Panc1 (cell line): ENCODE data around the gene LINC00632. TPM values are rescaled to one million over a fixed set of nuclear protein-coding genes. Genes with fewer than 3 reads are reported as not detected.

ENCODE experiments used
- ATAC-seq: fragments of 200-7000 bp; cut with Tn5 transposase; 2 replicates; pipeline ENCODE4 v1.9.1; 2020; ENCODE audit warnings: mild to moderate bottlenecking, moderate library complexity
- BruUV-seq: library from RNA; stranded (reverse); fragments of 400-500 nt; replicated peaks from 2 replicates; lab custom pipeline; 2021; lab: Mats Ljungman, UMichigan
- CTCF ChIA-PET: fragments of 300-600 bp; sonication (Branson Sonifier 250); formaldehyde crosslinking; loops from one replicate; lab custom pipeline; 2022; ENCODE audit warnings: antibody characterized with exemption; lab: Charles Lee
- POLR2A ChIA-PET: fragments of 300-600 bp; sonication (Branson Sonifier 250); formaldehyde crosslinking; loops from one replicate; lab custom pipeline; 2022; ENCODE audit warnings: antibody characterized with exemption; lab: Charles Lee
- DNase-seq: peaks from one replicate; pipeline ENCODE4 v3.0.0-alpha.2; 2010; ENCODE audit warnings: low read depth, low spot score
- H3K27ac ChIP-seq: 2 replicates; pipeline ENCODE4 v1.5.1; 2011; ENCODE audit warnings: mild to moderate bottlenecking, low read length, inconsistent platforms
- H3K27me3 ChIP-seq: fragments of 200-500 bp; sonication (Bioruptor generic); 2 replicates; pipeline ENCODE4 v1.6.0; 2014; ENCODE audit warnings: low read length, inconsistent platforms; ENCODE audit not compliant: control insufficient read depth, insufficient read depth
- H3K36me3 ChIP-seq: fragments of 200-500 bp; sonication (Bioruptor generic); 2 replicates; pipeline ENCODE4 v1.5.1; 2014; ENCODE audit warnings: inconsistent platforms, mild to moderate bottlenecking, low read length, moderate library complexity; ENCODE audit not compliant: control insufficient read depth, insufficient read depth
- H3K4me1 ChIP-seq: 2 replicates; pipeline ENCODE4 v1.5.1; 2011; ENCODE audit warnings: inconsistent platforms, mild to moderate bottlenecking, low read length, moderate library complexity; ENCODE audit not compliant: control insufficient read depth, insufficient read depth
- H3K4me3 ChIP-seq, 2 experiments: 2 replicates each; pipeline ENCODE4 v1.5.1; 2011 to 2012; ENCODE audit warnings: low read depth in 2 of 2, low read length in 2 of 2, mild to moderate bottlenecking in 2 of 2, inconsistent platforms in 1 of 2, moderate library complexity in 1 of 2
- H3K9me3 ChIP-seq: fragments of 200-500 bp; sonication (Bioruptor generic); 2 replicates; pipeline ENCODE4 v1.5.1; 2014; ENCODE audit warnings: low read depth, mild to moderate bottlenecking, inconsistent platforms, low read length, moderate library complexity; ENCODE audit not compliant: control insufficient read depth, insufficient read depth
- POLR2AphosphoS5 ChIP-seq: IDR thresholded peaks from 2 replicates; pipeline ENCODE4 v1.6.1; 2012; ENCODE audit warnings: mild to moderate bottlenecking, low read depth, low read length, moderate library complexity
- SIN3A ChIP-seq: IDR thresholded peaks from 2 replicates; pipeline ENCODE4 v1.6.1; 2012; ENCODE audit warnings: low read depth, mild to moderate bottlenecking, low read length, moderate library complexity, borderline replicate concordance; ENCODE audit not compliant: insufficient read depth
- TCF7L2 ChIP-seq: IDR thresholded peaks from 2 replicates; pipeline ENCODE4 v1.6.1; 2011; ENCODE audit warnings: mild to moderate bottlenecking, low read depth, low read length, inconsistent platforms
- in situ Hi-C: cut with HindIII; loops from 2 replicates; pipeline ENCODE4 v1.10.0; 2016; ENCODE audit warnings: low sequenced_read_pairs, low pct_unique_long_range_greater_than_20kb
- intact Hi-C: fragments of 100-400 bp; cut with micrococcal nuclease; formaldehyde crosslinking; loops from one replicate; pipeline ENCODE4 v1.10.0; 2022; ENCODE audit not compliant: unreplicated experiment
- total RNA-seq: library from RNA; stranded (reverse); gene quantifications from one replicate; pipeline ENCODE4 v1.2.1, GENCODE V29; 2021; ENCODE audit not compliant: unreplicated experiment
- TF ChIP-seq, protein P1 (sequence below): fragments of 450-650 bp; IDR thresholded peaks from 2 replicates; pipeline ENCODE4 v1.5.1; 2017; ENCODE audit warnings: mild to moderate bottlenecking
- TF ChIP-seq, protein P2 (sequence below), 2 experiments: IDR thresholded peaks; 2 replicates each; pipeline ENCODE4 v1.6.1; 2011 to 2012; ENCODE audit warnings: low read depth in 2 of 2, control low read depth in 1 of 2, low read length in 1 of 2, mild to moderate bottlenecking in 1 of 2, moderate library complexity in 1 of 2; ENCODE audit not compliant: insufficient read depth in 1 of 2

Gene LINC00632
- total RNA-seq, 1 experiment from 2014 or later = 0.13 TPM

DNA sequence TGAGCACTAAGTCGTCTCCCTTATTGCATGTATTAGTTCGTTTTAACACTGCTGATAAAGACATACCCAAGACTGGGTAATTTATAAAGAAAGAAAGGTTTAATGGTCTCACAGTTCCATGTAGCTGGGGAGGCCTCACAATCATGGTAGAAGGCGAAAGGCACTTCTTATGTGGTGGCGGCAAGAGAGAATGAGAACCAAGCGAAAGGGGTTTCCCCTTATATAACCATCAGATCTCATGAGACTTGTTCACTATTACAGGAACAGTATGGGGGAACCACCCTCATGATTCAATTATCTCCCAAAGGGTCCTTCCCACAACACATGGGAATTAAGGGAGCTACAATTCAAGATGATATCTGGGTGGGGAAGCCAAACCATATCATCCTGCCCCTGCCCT is 85.1 kb downstream of the LINC00632 start:
- DNase-seq = no peak
- no peak for ATAC-seq
- H3K27me3 ChIP-seq = no peaks in the 10 kb centered on the region

DNA sequence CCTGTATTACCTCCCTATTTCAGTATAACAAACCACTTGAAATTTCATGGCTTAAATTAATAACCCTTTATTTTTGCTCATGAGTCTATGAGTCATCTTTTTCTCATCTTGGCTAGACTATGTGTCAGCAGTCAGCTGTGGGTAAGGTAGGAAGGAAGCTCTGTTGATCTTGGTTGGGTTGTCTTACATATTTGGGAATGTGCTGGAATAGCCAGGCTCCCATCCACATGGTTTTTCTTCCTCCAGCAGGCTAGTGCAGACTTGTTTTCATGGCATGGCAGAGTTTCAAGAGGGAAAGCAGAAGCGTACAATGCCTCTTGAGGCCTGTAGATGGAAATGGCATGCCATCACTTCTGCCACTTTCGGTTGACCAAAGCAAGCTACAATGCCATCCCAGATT is 89.7 kb downstream of the LINC00632 start:
- DNase-seq (no peak), ATAC-seq (no peak)
- no peaks in the 10 kb centered on the region for H3K4me1 ChIP-seq
- no peaks in the 10 kb centered on the region for H3K9me3 ChIP-seq
- intact Hi-C loops (no loop called here), in situ Hi-C loops (no loop called here)
- no TSS peak for BruUV-seq
- no peak overlapping the region for H3K4me3 ChIP-seq
- CTCF ChIA-PET = no interaction called here
- no peak for TF ChIP-seq SIN3A
- TF ChIP-seq, protein P1, sequence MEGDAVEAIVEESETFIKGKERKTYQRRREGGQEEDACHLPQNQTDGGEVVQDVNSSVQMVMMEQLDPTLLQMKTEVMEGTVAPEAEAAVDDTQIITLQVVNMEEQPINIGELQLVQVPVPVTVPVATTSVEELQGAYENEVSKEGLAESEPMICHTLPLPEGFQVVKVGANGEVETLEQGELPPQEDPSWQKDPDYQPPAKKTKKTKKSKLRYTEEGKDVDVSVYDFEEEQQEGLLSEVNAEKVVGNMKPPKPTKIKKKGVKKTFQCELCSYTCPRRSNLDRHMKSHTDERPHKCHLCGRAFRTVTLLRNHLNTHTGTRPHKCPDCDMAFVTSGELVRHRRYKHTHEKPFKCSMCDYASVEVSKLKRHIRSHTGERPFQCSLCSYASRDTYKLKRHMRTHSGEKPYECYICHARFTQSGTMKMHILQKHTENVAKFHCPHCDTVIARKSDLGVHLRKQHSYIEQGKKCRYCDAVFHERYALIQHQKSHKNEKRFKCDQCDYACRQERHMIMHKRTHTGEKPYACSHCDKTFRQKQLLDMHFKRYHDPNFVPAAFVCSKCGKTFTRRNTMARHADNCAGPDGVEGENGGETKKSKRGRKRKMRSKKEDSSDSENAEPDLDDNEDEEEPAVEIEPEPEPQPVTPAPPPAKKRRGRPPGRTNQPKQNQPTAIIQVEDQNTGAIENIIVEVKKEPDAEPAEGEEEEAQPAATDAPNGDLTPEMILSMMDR = no peak
- no peaks in the 10 kb centered on the region for H3K36me3 ChIP-seq
- no peak overlapping the region for H3K27ac ChIP-seq
- POLR2A ChIA-PET = no interaction called here
- H3K27me3 ChIP-seq = no peaks in the 10 kb centered on the region

More for the DNA sequence above, 85.1 kb downstream of the LINC00632 start:
- Histone ChIP-seq H3K4me1 (no peaks in the 10 kb centered on the region), H3K9me3 (no peaks in the 10 kb centered on the region), H3K4me3 (no peak overlapping the region), H3K36me3 (no peaks in the 10 kb centered on the region), H3K27ac (no peak overlapping the region)
- CTCF ChIA-PET = no interaction called here
- BruUV-seq = no TSS peak
- no peak for TF ChIP-seq TCF7L2
- TF ChIP-seq, protein P2, sequence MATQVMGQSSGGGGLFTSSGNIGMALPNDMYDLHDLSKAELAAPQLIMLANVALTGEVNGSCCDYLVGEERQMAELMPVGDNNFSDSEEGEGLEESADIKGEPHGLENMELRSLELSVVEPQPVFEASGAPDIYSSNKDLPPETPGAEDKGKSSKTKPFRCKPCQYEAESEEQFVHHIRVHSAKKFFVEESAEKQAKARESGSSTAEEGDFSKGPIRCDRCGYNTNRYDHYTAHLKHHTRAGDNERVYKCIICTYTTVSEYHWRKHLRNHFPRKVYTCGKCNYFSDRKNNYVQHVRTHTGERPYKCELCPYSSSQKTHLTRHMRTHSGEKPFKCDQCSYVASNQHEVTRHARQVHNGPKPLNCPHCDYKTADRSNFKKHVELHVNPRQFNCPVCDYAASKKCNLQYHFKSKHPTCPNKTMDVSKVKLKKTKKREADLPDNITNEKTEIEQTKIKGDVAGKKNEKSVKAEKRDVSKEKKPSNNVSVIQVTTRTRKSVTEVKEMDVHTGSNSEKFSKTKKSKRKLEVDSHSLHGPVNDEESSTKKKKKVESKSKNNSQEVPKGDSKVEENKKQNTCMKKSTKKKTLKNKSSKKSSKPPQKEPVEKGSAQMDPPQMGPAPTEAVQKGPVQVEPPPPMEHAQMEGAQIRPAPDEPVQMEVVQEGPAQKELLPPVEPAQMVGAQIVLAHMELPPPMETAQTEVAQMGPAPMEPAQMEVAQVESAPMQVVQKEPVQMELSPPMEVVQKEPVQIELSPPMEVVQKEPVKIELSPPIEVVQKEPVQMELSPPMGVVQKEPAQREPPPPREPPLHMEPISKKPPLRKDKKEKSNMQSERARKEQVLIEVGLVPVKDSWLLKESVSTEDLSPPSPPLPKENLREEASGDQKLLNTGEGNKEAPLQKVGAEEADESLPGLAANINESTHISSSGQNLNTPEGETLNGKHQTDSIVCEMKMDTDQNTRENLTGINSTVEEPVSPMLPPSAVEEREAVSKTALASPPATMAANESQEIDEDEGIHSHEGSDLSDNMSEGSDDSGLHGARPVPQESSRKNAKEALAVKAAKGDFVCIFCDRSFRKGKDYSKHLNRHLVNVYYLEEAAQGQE (IDR thresholded peaks at IDR 0.05; ENCODE audit: insufficient read depth in 1 of 2, low read depth in 2 of 2, low read length in 1 of 2) = no peak
- TF ChIP-seq, protein P1 = no peak
- no peak for TF ChIP-seq POLR2AphosphoS5
- no peak for TF ChIP-seq SIN3A
- in situ Hi-C loops (no loop called here), intact Hi-C loops (no loop called here)
- POLR2A ChIA-PET = no interaction called here
